HepG2 (cell line): ENCODE results near the gene FKBP1B. TPM values are rescaled to one million over a fixed set of nuclear protein-coding genes. Genes with fewer than 3 reads are reported as not detected.

Experiments
- CSRNP2 ChIP-seq: sonication (generic); formaldehyde crosslinking; conservative IDR thresholded peaks from 2 replicates; pipeline ENCODE4 v1.8.0; 2022; ENCODE audit warnings: low read depth, missing genetic modification reagents
- NFAT5 ChIP-seq: sonication (generic); formaldehyde crosslinking; IDR thresholded peaks from 2 replicates; pipeline ENCODE4 v1.4.0; 2020; ENCODE audit warnings: missing genetic modification reagents
- NR2F1 ChIP-seq, 2 experiments: fragments of 450-650 bp in 1 of 2; formaldehyde crosslinking in 1 of 2; IDR thresholded peaks; 2 replicates each; pipeline versions ENCODE4 v1.5.0 to v1.6.1; 2016 to 2020; ENCODE audit warnings: mild to moderate bottlenecking in 1 of 2, missing compliant biosample characterization in 1 of 2, missing genetic modification reagents in 1 of 2, moderate library complexity in 1 of 2
- SP5 ChIP-seq: IDR thresholded peaks from 2 replicates; pipeline ENCODE4 v1.6.1; 2016; ENCODE audit warnings: low read depth, borderline replicate concordance
- ZBTB14 ChIP-seq: sonication (generic); formaldehyde crosslinking; IDR thresholded peaks from 2 replicates; pipeline ENCODE4 v1.4.0; 2020; ENCODE audit warnings: missing genetic modification reagents
- ZNF407 ChIP-seq: sonication (generic); formaldehyde crosslinking; IDR thresholded peaks from one replicate; pipeline ENCODE4 v1.5.1; 2020; ENCODE audit warnings: mild to moderate bottlenecking, missing genetic modification reagents; ENCODE audit errors: not compliant biosample characterization
- ZNF7 ChIP-seq: IDR thresholded peaks from 2 replicates; pipeline ENCODE4 v1.6.1; 2016; ENCODE audit warnings: missing biosample characterization, missing genetic modification reagents
- ZNF761 ChIP-seq: sonication (generic); formaldehyde crosslinking; conservative IDR thresholded peaks from 2 replicates; pipeline ENCODE4 v1.4.0; 2020; ENCODE audit warnings: mild to moderate bottlenecking, missing genetic modification reagents
- polyA plus RNA-seq, 8 experiments: library from polyadenylated mRNA; depleted of rRNA in 3 of 8; stranded (reverse) in 7 of 8; unstranded in 1 of 8; fragments of >200 nt; fragmentation: Illumina TruSeq in 4 of 8; extraction: Trizol in 4 of 8; gene quantifications; 2 replicates each; pipeline versions ENCODE4 v1.2.1 to v1.2.3, GENCODE V29; 2011 to 2016; ENCODE audit warnings: low read depth in 4 of 8, missing spikeins in 1 of 8, mixed read lengths in 1 of 8; ENCODE audit not compliant: insufficient read depth in 1 of 8
- total RNA-seq, 5 experiments: library from RNA; depleted of rRNA; stranded (reverse); fragments of >200 nt; fragmentation: Illumina TruSeq; extraction: Trizol; gene quantifications; 2 replicates each; pipeline ENCODE4 v1.2.3, GENCODE V29; 2016; ENCODE audit warnings: low read depth in 1 of 5

FKBP1B gene
- total and polyA plus RNA-seq, 2 of the 13 experiments (the other 11 are each of a cell fraction or from before 2014, with no cell fraction given) = 35.2 to 96.3 TPM

GRCh38 chr2:24075915-24076848 is 26.6 kb downstream of the FKBP1B start, which contains the start of gene SF3B6 (continued):
- TF ChIP-seq ZNF407 (CRISPR knock-in tag) = peak; percentile 68
- no peak for TF ChIP-seq ZBTB14 (CRISPR knock-in tag)
- no peak for TF ChIP-seq NR2F1 (CRISPR knock-in tag; IDR thresholded peaks at IDR 0.05)
- TF ChIP-seq NFAT5 (CRISPR knock-in tag) = peak; percentile 92; the same call in 1 of the 2 replicates
- TF ChIP-seq ZNF761 (CRISPR knock-in tag) = peak; percentile 92; the same call in 1 of the 2 replicates
- no peak for TF ChIP-seq CSRNP2 (CRISPR knock-in tag)
- no peak for TF ChIP-seq ZNF7 (CRISPR knock-in tag)
- peak; percentile 78; the same call in 1 of the 2 replicates for TF ChIP-seq SP5 (CRISPR knock-in tag)
